GM13977 (cell line): Measurements from ENCODE around the gene ASH1L.
"Not testable (repeated sequence)": the region's sequence is repeated elsewhere in the genome, so short reads cannot be mapped to it uniquely, and the experiment has no call there.

ENCODE experiments used
- DNase-seq: peaks from one replicate; pipeline ENCODE4 v3.0.0; 2012; ENCODE audit warnings: low spot score
- in situ Hi-C: fragments of 300-500 bp; cut with MboI; formaldehyde crosslinking; loops from one replicate; pipeline ENCODE4 v1.12.0; 2022; ENCODE audit warnings: low sequenced_read_pairs, low pct_unique_long_range_greater_than_20kb, mixed read lengths, inconsistent platforms; ENCODE audit not compliant: unreplicated experiment
- TF ChIP-seq, protein P1 (sequence below): IDR thresholded peaks from 2 replicates; pipeline ENCODE4 v1.5.1; 2012; ENCODE audit warnings: mild to moderate bottlenecking, control low read depth; ENCODE audit not compliant: insufficient read depth; ENCODE audit errors: extremely low read depth, missing control alignments

The ASH1L gene

DNA sequence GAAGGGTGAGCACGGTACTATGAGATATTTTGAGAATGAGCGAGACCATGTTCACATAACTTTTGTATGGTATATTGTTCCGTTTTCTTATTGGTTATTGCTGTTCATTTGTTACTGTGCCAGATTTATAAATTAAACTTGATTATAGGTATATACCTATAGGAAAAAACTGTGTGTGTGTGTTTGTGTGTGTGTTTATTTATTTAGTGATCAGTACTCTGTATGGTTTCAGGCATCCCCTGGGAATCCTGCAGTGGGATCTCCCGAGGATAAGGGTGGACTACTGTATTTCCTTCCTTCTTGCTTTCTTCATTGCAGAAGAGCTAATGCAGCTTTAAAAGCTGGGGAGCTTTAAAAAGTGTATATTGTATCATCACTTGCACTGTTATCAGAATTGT is 8.0 kb upstream of the ASH1L start:
- TF ChIP-seq, protein P1, sequence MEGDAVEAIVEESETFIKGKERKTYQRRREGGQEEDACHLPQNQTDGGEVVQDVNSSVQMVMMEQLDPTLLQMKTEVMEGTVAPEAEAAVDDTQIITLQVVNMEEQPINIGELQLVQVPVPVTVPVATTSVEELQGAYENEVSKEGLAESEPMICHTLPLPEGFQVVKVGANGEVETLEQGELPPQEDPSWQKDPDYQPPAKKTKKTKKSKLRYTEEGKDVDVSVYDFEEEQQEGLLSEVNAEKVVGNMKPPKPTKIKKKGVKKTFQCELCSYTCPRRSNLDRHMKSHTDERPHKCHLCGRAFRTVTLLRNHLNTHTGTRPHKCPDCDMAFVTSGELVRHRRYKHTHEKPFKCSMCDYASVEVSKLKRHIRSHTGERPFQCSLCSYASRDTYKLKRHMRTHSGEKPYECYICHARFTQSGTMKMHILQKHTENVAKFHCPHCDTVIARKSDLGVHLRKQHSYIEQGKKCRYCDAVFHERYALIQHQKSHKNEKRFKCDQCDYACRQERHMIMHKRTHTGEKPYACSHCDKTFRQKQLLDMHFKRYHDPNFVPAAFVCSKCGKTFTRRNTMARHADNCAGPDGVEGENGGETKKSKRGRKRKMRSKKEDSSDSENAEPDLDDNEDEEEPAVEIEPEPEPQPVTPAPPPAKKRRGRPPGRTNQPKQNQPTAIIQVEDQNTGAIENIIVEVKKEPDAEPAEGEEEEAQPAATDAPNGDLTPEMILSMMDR: no peak
- in situ Hi-C loops: no loop called here
- DNase-seq: no peak

DNA sequence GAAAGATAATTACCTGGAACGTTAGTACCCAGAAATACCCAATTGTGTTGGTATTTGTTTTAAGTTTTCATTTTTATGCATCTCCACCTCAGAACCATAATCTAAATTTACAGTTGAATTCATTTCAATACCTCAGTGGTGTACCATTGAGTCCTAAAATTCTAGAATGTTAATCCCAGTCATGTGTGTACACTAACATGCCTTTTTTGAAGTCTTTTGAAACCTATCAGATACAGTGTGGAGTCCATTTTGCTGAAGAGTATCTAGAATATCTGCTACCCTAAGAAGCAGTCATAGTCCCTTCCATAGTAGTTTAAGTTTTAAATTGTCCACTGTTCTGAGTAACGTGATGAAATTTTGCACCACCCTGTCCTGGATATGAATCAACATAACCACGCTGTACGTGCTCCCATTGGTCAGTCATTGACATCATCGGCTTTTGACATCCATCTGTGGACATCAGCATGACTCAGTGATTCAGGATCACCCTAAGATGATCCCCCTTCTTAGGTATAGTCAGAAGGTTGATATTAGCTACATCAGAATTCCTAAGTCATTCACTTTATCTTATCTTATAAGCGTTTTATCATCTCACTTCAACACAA is 7.5 kb upstream of the ASH1L start:
- in situ Hi-C loops: no loop called here
- no peak for DNase-seq
- TF ChIP-seq, protein P1: no peak

DNA sequence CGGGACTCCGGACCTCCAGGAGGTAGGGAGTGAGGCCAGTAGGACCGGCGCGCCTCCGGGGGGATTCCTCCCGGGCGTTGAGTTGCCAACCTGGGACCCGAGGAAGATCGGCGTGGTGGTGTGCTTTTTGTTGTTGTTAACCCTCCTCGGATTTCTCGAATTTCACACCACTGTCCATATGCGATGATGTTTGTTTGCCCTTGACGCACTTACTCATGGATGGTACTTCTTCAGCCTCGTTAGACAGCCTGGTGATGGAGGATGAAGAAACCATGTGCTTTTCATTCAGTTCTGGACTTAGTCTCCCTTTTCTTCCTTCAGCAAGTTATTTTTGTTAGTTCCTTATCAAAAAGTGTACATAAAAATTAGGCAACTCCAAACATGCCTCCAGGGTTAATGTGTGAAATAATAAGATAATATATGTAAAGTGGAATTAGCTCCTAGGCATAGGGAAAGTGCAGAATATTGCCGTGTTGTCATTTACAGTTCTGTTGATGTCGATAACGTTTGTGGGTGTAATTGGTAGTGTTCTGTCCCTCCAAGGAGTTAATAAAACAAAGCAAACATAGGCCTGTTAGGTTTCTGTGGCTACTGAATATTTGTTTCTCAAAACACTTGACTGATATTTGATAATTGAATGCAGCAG is 897 bp upstream of the ASH1L start:
- DNase-seq, in situ Hi-C loops: not testable (repeated sequence)

DNA sequence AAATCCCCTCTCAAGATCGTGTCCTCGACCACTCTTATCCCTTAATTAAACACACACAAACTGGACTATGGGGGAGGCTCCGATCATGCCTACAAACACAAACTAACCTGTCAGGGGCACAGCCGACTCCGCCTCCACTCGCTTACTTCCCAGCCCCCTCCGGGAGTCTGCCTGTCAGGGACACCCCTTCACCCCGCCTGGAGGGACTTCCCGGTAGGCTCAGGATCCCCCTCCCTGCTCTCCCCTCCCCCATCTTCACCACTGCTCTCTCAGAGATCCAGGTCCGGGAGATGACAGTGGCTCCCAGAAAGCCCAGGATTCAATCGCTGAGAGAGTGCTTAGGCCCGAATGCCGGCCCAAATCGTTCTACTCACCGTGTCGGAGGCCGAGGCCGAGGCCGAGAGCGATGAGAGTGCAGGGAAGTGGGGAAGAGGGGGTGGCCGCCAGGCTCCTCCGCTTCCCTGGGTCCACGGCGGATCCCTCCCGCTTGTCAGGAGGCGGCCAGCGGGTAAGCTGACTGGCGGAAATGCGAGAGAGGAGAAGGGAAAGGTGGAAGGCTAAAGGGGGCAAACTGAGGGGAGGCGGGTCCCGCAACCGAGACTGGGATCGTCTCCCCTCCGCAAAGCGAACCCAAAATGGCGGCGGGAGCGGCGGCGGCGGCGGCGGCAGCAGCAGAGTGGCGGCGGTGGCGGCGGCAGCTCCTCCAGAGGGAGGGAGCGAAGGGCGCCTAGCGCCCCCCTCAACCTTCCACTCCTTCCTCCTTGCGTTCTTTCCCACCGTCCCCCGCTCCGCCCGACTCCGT is 623 bp downstream of the ASH1L start:
- in situ Hi-C loops: not testable (repeated sequence)
- peak; percentile 56 for DNase-seq

DNA sequence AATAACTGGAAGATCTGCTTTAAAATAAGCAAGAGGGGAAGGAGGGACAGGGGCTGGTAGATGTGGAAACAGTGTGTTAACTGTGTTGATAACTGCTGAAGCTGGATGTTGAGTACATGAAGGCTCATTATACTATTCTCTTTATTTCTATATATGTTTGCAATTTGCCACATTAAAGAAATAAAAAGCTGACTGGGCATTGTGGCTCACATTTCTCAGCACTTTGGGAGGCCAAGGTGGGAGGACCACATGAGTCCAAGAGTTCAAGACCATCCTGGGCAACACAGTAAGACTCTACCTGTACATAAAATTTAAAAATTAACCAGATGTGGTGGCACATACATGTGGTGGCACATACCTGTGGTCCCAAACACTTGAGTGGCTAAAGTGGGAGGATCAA is 6.7 kb downstream of the ASH1L start:
- no peak for DNase-seq
- TF ChIP-seq, protein P1: no peak
- in situ Hi-C loops: no loop called here

DNA sequence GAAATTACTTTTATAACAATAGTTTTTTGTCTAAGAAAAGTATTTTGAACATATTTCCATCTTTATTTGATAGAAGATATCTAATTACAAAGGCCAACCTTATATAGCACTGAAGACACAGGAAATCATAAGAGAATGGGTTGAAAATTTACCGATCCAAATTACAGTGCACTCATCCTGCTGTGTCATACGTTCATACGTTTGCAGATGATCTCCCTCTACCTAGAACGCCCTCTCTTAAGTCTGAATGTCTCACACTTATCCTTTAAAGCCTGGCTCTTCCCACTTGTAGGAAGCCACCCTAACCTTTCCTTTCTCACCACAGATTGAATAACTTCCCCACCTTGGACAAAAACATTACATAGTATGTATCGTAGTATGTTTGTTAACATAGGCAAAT is 9.3 kb downstream of the ASH1L start:
- no peak for DNase-seq
- in situ Hi-C loops: no loop called here
- TF ChIP-seq, protein P1: no peak

DNA sequence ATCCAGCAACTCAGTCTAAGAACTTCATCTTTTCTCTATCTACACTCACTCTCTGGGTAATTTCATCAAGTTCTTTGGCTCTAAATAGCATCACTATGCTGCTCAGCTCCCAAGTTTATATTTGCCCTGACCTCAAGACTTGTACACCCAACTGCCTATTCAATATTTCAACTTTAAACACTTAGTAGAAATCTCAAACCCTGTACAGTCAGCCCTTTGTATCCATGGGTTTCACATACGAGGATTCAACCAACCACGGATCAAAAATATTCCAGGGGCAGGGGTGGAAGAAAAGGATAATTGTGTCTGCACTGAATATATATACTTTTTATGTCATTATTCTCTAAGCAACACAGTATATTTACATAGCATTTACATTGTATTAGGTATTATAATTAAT is 13.9 kb downstream of the ASH1L start:
- DNase-seq: no peak
- in situ Hi-C loops: no loop called here
- TF ChIP-seq, protein P1: no peak
